HFFc6 (cell line): ENCODE measurements around the gene ADAMTS17. TPM values are rescaled to one million over a fixed set of nuclear protein-coding genes. Genes with fewer than 3 reads are reported as not detected.

ENCODE experiments used
- DNase-seq: peaks from one replicate; pipeline ENCODE4 v3.0.0-alpha.2; 2018
- H3K27ac Mint-ChIP-seq: 2 replicates; pipeline ENCODE4 v1.8.0; 2020; ENCODE audit warnings: mild to moderate bottlenecking, mixed read lengths
- H3K27me3 Mint-ChIP-seq: 2 replicates; pipeline ENCODE4 v1.8.0; 2021; ENCODE audit warnings: mild to moderate bottlenecking, moderate library complexity, mixed read lengths; ENCODE audit not compliant: insufficient read depth
- H3K36me3 Mint-ChIP-seq: 2 replicates; pipeline ENCODE4 v1.8.0; 2021; ENCODE audit warnings: low read depth, mixed read lengths
- H3K4me1 Mint-ChIP-seq: 2 replicates; pipeline ENCODE4 v1.8.0; 2020; ENCODE audit warnings: low read depth, mixed read lengths
- H3K4me3 Mint-ChIP-seq: 2 replicates; pipeline ENCODE4 v1.8.0; 2020; ENCODE audit warnings: mild to moderate bottlenecking, moderate library complexity, mixed read lengths
- H3K9me3 Mint-ChIP-seq: 2 replicates; pipeline ENCODE4 v1.8.0; 2020; ENCODE audit warnings: mild to moderate bottlenecking, mixed read lengths
- total RNA-seq, 6 experiments: library from RNA; stranded (reverse); fragmentation: NEBNext Ultra II Directional; extraction: Animal tissue kit (Norgen Biotek cat#: 25700); gene quantifications; 2 replicates in 1 of 6; 3 replicates in 5 of 6; pipeline ENCODE4 v1.2.3, GENCODE V29; 2021
- TF ChIP-seq, protein P1 (sequence below): fragments of 200-600 bp; sonication (generic); IDR thresholded peaks from 2 replicates; pipeline ENCODE4 v1.5.0; 2021; ENCODE audit warnings: antibody characterized with exemption, mild to moderate bottlenecking

Gene ADAMTS17
- total RNA-seq, 6 experiments from 2014 or later: not detected

DNA sequence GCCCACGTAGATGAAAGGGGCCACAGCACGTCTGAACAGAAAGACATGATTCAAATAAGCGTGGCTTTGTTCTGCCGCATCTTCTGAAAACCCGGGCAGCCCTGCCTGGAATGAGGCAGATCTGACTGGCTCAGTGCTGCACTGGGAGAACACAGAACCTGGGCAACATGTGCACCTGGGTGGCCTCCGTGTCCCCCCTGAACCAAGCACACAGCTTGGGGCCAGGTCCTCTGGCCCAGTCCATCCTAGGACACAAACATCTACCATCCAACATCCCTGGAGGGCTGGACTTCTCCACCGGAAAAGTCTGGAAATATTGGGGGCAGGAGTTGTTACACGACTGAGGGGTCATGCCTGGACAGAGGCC, 119.4 kb downstream of the ADAMTS17 start:
- no peak overlapping the region for H3K27ac Mint-ChIP-seq
- no peak for DNase-seq
- H3K4me1 Mint-ChIP-seq: no peaks in the 10 kb centered on the region
- peaks cover 11% of the 10 kb centered on the region; the same call in 1 of the 2 replicates for H3K36me3 Mint-ChIP-seq
- H3K27me3 Mint-ChIP-seq: no peaks in the 10 kb centered on the region; the same call in 1 of the 2 replicates
- no peak overlapping the region for H3K4me3 Mint-ChIP-seq
- H3K9me3 Mint-ChIP-seq: peaks cover 59% of the 10 kb centered on the region
- TF ChIP-seq, protein P1, sequence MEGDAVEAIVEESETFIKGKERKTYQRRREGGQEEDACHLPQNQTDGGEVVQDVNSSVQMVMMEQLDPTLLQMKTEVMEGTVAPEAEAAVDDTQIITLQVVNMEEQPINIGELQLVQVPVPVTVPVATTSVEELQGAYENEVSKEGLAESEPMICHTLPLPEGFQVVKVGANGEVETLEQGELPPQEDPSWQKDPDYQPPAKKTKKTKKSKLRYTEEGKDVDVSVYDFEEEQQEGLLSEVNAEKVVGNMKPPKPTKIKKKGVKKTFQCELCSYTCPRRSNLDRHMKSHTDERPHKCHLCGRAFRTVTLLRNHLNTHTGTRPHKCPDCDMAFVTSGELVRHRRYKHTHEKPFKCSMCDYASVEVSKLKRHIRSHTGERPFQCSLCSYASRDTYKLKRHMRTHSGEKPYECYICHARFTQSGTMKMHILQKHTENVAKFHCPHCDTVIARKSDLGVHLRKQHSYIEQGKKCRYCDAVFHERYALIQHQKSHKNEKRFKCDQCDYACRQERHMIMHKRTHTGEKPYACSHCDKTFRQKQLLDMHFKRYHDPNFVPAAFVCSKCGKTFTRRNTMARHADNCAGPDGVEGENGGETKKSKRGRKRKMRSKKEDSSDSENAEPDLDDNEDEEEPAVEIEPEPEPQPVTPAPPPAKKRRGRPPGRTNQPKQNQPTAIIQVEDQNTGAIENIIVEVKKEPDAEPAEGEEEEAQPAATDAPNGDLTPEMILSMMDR: no peak

DNA sequence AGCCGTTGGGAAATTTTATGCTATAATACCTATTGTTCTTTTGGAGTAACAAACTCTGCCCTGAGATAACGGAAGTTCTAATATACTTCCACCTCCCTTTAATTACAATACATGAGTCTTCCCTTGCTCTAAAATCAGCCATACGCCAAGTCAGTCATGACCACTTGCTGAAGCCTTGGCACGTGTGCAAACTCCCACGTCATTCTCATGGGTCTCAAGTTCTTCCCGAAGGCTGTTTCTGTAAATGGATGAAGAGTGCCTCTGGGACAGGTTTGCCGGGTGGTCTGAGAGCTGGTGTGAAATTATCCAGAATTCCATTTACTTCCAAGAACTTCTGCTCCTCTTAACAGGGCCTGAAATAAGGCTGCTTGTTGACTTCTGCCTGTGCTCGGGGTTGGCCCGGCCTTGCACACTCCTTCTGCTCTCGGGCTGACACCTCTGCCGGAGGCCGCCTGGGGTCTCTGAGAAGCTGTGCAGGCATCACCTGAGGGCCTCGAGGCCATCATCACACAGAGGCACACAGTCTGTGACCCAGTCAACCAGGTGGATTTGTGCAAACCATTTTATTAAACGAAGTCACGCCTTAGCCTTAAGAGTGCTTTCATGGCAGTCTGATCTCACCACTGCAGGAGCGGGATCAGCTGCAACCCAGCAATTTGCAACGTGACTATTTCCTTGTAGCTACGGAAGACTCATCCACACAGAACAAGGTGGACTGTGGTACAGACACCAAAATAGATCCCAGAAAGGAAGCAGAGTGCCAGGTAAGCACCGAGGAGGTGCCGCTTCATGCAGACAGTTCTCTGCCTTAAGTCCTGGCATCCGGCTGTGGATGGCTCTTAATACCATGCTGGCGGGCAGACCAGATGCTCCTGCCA, 120.1 kb downstream of the ADAMTS17 start:
- Mint-ChIP-seq H3K27me3 (no peaks in the 10 kb centered on the region; the same call in 1 of the 2 replicates), H3K36me3 (peaks cover 4% of the 10 kb centered on the region; the same call in 1 of the 2 replicates), H3K4me3 (no peak overlapping the region), H3K27ac (no peak overlapping the region), H3K9me3 (peaks cover 52% of the 10 kb centered on the region), H3K4me1 (no peaks in the 10 kb centered on the region)
- DNase-seq: no peak
- TF ChIP-seq, protein P1: no peak

DNA sequence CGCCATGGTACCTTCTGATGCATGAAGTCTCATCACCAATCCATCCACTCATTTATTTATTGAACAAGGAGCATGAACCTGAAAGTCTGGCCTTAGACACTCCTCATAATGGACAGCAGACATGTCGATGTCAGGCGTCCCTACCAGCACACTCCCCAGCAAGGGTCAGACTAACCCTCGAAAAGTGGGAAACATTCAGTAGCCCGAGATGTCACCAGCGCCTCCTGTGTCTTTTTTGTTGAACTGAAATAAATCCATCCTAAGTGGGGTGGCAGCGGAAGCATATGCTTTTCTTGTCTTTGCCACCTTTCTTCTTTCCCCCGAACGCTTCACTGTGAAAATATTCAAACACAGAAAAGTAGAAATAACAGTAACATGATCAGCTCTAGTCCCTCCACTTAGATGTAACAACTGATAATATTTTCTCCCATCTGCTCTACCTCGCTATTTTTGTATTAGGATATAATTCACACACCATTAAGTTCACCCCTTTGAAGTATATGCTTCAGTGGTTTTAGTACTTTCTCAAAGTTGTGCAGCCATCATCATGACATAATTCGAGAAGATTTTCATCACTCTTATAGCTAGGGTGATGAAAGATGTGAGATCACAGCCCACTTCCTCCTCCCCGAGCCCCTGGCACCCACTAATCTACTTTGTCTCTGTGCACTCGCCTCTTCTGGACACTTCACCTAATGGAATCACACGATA, 121.6 kb downstream of the ADAMTS17 start:
- H3K4me1 Mint-ChIP-seq: no peaks in the 10 kb centered on the region
- no peak overlapping the region for H3K27ac Mint-ChIP-seq
- H3K9me3 Mint-ChIP-seq: peaks cover 53% of the 10 kb centered on the region
- no peak overlapping the region for H3K4me3 Mint-ChIP-seq
- DNase-seq: no peak
- TF ChIP-seq, protein P1: no peak
- no peaks in the 10 kb centered on the region; the same call in 1 of the 2 replicates for H3K36me3 Mint-ChIP-seq
- H3K27me3 Mint-ChIP-seq: no peaks in the 10 kb centered on the region; the same call in 1 of the 2 replicates

DNA sequence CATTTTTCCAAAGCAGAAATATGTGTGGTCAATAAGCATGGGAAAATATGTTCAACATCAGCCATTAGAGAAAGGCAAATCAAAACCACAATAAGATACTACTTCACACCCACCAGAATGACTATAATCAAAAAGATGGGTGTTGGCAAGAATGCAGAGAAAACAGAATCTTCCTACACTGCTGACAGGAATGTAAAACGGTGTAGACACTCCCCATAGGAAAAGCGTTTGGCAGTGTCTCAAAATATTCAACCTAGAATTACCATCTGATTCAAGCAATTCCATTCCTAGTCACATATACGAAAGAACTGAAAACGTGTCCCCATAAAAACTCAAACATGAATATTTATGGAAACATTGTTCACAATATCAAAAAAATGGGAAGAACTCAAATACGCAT, 123.3 kb downstream of the ADAMTS17 start:
- H3K9me3 Mint-ChIP-seq: peaks cover 68% of the 10 kb centered on the region
- H3K36me3 Mint-ChIP-seq: no peaks in the 10 kb centered on the region; the same call in 1 of the 2 replicates
- H3K4me3 Mint-ChIP-seq: no peak overlapping the region
- no peak for DNase-seq
- TF ChIP-seq, protein P1: no peak
- H3K27me3 Mint-ChIP-seq: no peaks in the 10 kb centered on the region; the same call in 1 of the 2 replicates
- no peaks in the 10 kb centered on the region for H3K4me1 Mint-ChIP-seq
- no peak overlapping the region for H3K27ac Mint-ChIP-seq

DNA sequence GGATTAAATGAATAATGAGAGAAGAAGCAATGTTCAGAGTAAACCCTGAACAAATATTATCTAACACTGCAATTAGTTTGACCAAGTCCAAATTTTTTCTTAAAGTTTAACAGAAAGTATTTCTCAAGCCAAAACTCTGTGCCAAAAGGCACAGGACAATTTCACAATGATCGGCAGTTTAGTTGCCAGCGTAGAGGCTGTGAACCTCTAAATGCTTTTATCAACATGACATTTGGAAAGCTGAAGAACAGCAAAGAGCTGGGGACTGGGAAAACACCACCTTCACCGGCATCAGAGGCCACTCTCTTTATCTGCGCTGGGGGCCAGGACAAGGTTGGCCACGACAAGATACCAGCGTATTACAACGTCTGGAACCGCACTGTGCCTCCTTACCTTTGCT, 125.6 kb downstream of the ADAMTS17 start:
- Mint-ChIP-seq H3K9me3 (peaks cover 63% of the 10 kb centered on the region), H3K36me3 (no peaks in the 10 kb centered on the region; the same call in 1 of the 2 replicates), H3K4me1 (no peaks in the 10 kb centered on the region), H3K27ac (no peak overlapping the region), H3K27me3 (no peaks in the 10 kb centered on the region), H3K4me3 (no peak overlapping the region)
- DNase-seq: no peak
- TF ChIP-seq, protein P1: no peak
